Left renal pelvis (tissue), 4 donors: ENCODE data around the gene ENG. TPM values are rescaled to one million over a fixed set of nuclear protein-coding genes. Genes with fewer than 3 reads are reported as not detected.
"Not testable (repeated sequence)": the region's sequence is repeated elsewhere in the genome, so short reads cannot be mapped to it uniquely, and the experiment has no call there.

Experiments
- DNase-seq, 4 donors: peaks; one replicate each; pipeline ENCODE4 v3.0.0-alpha.2; 2013; ENCODE audit warnings: low read depth in 4 of 4, low spot score in 3 of 4
- polyA plus RNA-seq, 4 donors: library from polyadenylated mRNA; unstranded; fragments of 120-200 nt; gene quantifications; one replicate each; pipeline ENCODE4 v1.2.1, GENCODE V29; 2013; ENCODE audit not compliant: insufficient read length in 4 of 4

ENG gene
- polyA plus RNA-seq, 4 donors, result 76.1 to 91.7 (median 83.2) TPM

DNA sequence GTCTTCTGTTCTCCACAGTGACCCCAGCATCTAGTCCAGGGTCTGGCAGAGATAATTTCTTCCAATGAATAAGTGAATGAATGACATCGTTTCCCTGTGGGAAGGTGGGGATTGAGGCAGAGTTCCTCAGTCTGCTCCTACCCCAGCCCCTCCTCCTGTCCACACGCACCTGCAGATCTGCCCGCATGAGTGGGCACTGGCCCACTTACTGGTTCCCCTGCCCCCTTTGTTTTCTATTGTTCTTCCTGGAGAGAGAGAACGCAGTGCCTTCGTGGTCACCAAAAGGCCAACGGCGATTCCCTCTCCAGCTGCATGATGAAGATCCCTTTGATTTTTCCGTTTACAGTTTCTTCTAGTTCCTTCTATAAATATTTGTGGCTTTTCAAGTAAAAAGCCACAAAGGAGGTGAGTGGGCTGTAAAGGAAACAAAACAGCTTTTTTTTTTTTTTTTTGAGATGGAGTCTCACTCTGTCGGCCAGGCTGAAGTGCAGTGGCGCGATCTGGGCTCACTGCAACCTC, 57.5 kb downstream of the ENG start:
- DNase-seq, result no peak

GRCh38 chr9:127796225-127796813, 58.1 kb downstream of the ENG start:
- no peak for DNase-seq

DNA sequence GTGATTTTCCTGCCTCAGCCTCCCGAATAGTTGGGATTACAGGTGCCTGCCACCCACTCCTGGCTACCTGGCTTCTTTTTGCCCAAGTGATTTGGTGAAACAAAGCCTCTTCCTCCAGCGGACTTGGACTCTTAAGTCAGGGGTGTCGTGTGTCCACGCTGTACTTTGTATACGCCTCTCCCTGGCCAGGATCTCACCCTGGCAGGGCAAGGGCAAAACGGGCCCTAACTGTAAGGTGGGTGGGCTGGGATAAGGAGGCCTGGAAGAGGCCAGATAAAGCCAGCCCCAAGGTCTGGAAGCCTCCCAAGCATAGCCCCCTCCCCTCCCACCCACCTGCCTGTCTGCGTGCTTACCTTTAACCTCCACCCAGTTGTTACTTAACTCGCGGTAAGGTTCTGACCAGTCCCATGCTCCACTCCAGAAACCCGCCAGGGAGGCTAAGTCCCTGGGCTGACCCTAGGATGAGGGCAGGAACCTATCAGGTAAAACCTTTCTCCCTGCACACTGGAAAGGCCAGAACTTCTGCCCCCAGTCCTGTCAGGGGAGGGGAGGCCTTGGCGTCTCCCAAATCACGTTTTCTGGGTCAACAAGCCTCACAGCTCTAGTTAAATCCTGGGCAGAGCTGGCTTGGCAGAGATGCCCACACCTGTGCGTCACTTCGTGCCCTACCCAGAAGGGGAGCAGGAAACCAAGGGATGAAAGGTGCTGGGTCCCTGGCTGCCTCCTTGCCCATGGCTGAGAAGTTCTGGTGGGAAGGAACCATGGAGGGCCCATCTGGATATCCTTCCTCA, 60.3 kb downstream of the ENG start:
- no peak for DNase-seq

GRCh38 chr9:127793093-127793708, 61.3 kb downstream of the ENG start:
- DNase-seq, result no peak

GRCh38 chr9:127792417-127793031, 61.9 kb downstream of the ENG start:
- no peak for DNase-seq

DNA sequence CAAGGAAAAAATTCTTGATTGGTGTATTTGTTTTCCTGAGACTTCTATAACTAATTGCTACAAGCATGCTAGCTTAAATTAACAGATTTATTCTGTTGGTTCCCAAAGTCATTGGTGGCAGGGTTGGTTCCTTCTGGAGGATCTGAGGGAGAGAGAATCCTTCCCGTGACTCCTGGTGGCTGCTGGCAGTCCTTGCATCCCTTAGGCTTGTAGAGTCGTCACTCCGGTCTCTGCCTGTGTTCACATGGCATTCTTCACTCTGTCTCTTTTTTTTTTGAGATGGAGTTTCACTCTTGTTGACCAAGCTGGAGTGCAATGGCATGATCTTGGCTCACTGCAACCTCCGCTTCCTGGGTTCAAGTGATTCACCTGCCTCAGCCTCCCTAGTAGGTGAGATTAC, 63.4 kb downstream of the ENG start:
- DNase-seq, result no peak

GRCh38 chr9:127790094-127790855, 64.2 kb downstream of the ENG start:
- no peak for DNase-seq

GRCh38 chr9:127789179-127789578, 65.3 kb downstream of the ENG start:
- DNase-seq, result no peak

GRCh38 chr9:127788337-127789011, 66.0 kb downstream of the ENG start:
- DNase-seq, result no peak

DNA sequence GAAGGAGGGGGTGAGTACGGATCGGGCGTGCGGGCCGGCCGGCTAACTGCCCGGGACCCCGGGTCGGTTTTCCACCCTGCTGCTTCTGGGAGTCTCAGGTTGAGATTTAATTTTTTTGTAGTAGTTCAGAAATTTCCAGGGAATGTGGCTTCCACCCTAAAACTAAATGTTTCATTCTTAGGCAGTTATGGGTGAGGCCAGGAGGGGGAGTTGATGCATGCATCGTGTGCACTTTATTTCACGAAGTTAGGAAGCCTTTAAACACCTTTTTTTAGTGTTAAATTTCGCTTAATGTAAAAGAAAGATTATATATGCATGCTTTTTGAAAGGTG, 67.7 kb downstream of the ENG start:
- DNase-seq, result no peak

GRCh38 chr9:127785933-127786772, 68.3 kb downstream of the ENG start, which contains the start of gene CDK9:
TSS of gene CDK9 (plus strand) at chr9:127786034. CDS start at chr9:127786149, 115 bp downstream.
- peak in 2 of 4 donors; percentile 69 to 78 for DNase-seq

GRCh38 chr9:127785023-127785932, 69.2 kb downstream of the ENG start:
- peak in 2 of 4 donors; percentile 65 to 72 for DNase-seq

DNA sequence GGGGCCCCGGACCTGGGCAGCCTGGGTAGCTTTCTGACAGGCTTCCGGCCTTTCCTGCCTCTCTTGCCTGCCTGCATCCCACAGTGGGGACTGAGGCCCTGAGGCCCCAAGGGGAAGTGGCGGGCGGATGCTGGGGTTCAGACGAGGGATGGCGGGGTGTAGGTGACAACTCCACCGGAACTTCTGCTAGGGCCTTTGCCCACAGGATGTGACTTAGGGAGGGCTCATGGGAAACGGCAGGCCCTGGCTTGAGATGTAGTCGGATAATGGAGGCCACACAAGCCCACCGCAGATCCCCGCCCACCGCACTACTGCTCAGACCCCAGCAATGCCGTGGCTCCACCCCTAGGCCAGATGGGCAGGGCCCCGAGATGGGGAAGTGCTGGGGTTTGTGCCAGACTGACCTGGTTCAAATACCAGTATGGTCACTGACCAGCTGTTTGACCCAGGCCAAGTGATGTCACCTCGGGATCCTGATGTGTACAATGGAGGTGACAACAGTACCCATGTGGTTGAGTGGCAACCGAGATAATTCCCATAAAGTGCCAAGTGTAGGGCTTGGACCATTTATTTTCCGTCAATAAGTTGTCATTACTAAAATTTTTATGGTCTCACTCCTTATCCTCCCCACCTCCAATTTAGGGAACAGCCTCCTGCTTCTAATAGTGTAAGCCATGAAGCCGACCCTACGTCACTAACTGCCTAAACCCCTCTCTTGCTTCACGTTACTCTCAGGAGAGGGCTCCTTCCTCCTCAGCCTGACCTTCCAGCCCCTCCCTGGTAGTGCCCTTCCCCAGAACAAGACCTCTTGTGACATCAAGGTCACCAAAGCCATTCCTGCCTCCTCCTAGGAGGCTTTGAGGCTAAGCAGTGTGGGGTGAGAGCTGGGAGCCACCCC, 71.1 kb downstream of the ENG start:
- DNase-seq, result no peak

DNA sequence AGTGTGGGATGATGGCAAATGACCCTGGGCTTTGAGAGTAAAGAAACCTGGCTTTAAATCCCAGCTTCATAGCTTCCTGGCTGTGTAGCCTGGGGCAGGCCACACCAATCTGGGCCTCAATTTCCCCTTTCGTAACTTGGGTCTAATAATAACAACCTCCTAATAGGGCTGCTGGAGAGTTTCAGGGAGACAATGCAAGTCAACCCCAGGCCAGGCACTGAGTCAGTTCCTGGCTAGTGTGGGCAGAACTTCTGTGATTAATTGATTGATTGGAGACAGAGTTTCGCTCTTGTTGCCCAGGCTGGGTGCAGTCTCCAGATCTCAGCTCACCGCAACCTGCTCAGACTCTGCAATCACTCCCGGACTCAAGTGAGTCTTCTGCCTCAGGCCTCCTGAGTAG, 72.7 kb downstream of the ENG start:
- no peak for DNase-seq

GRCh38 chr9:127780909-127781308, 73.5 kb downstream of the ENG start:
- not testable (repeated sequence) for DNase-seq

DNA sequence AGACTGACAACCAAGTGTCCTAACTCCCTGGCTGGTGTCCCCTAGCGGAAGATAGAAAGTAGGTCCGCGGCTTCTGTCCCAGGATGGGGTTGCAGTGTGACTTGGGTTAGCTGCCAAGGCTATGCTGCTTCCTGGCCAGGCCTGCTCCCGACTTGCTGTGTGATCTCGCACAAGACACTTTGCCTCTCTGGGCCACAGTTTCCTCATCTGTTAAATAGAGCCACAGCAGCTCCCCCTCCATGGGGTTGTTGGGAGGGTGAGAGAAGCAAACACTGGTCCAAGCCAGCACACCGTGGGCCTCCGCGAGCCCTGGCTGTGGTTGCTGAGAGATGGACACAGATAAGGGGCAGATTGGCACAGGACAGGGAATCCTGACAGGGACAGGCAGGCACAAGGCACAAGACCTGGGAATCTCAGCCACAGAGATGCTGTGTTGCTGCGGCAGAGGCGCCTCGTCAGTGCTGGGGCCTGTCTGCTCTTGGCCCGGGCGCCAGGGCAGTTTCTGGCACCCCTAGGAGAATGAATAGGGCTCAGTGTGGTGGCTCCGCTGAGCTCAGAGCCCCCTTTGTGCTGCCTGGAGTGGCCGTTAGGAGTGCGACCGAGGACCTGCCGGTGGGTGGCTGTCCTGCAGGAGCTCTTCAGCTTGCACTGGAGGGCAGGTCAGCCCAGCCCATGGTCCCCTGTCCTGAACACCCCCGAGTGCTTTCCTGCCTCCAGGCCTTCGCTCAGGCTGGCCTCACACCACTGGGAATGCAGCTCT, 74.2 kb downstream of the ENG start:
- no peak for DNase-seq
